GM12878 (cell line): ENCODE data around the gene ACSL1.

Experiments
- MYB ChIP-seq: fragments of 150-350 bp; IDR thresholded peaks from 2 replicates; pipeline ENCODE4 v1.6.1; 2014; ENCODE audit warnings: mild to moderate bottlenecking, low read depth, low read length, borderline replicate concordance
- MYC ChIP-seq: IDR thresholded peaks from 2 replicates; pipeline ENCODE4 v1.6.1; 2011; ENCODE audit warnings: mild to moderate bottlenecking, low read length, moderate library complexity, inconsistent platforms; ENCODE audit not compliant: insufficient read depth, insufficient replicate concordance, insufficient read length, severe bottlenecking
- NFIC ChIP-seq: IDR thresholded peaks from 2 replicates; pipeline ENCODE4 v1.6.1; 2012; ENCODE audit warnings: low read depth, mild to moderate bottlenecking, inconsistent platforms, low read length, moderate library complexity
- RAD21 ChIP-seq: IDR thresholded peaks from 2 replicates; pipeline ENCODE4 v1.6.1; 2011; ENCODE audit warnings: mild to moderate bottlenecking, low read depth, low read length, moderate library complexity; ENCODE audit not compliant: insufficient read depth
- TF ChIP-seq, protein P1 (sequence below), 3 experiments: IDR thresholded peaks in 2 of 3; conservative IDR thresholded peaks in 1 of 3; 2 replicates each; pipeline ENCODE4 v1.5.1; 2011; ENCODE audit warnings: low read depth in 3 of 3, low read length in 3 of 3, mild to moderate bottlenecking in 3 of 3, control low read depth in 2 of 3, moderate library complexity in 2 of 3, inconsistent platforms in 1 of 3, mixed read lengths in 1 of 3; ENCODE audit not compliant: control insufficient read depth in 2 of 3, insufficient read depth in 1 of 3; ENCODE audit errors: extremely low read depth in 1 of 3
- TF ChIP-seq, protein P2 (sequence below): IDR thresholded peaks from 2 replicates; pipeline ENCODE4 v1.6.1; 2011; ENCODE audit warnings: mild to moderate bottlenecking, low read depth, low read length, moderate library complexity; ENCODE audit not compliant: insufficient replicate concordance

DNA sequence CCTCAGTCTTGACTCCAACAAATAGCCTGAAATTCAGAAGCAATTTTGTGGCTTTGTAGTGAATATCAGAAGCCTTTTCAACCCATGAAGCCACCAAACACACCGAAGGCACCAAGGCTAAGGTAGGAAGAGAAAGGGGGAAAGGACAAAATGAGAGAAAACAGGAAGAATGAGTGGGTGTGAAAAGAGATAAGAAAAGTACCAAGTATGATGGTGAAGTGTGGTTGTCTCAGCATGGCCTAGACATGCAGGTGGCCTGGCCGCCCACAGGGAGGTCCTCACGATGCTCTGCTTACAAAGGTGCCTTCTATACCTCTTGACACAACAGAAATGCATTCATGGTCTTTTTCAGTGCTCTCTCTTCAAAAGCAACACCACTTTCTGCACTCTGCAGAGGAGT is 34.9 kb downstream of the ACSL1 start:
- no peak for TF ChIP-seq NFIC
- no peak for TF ChIP-seq MYB
- TF ChIP-seq, protein P1, sequence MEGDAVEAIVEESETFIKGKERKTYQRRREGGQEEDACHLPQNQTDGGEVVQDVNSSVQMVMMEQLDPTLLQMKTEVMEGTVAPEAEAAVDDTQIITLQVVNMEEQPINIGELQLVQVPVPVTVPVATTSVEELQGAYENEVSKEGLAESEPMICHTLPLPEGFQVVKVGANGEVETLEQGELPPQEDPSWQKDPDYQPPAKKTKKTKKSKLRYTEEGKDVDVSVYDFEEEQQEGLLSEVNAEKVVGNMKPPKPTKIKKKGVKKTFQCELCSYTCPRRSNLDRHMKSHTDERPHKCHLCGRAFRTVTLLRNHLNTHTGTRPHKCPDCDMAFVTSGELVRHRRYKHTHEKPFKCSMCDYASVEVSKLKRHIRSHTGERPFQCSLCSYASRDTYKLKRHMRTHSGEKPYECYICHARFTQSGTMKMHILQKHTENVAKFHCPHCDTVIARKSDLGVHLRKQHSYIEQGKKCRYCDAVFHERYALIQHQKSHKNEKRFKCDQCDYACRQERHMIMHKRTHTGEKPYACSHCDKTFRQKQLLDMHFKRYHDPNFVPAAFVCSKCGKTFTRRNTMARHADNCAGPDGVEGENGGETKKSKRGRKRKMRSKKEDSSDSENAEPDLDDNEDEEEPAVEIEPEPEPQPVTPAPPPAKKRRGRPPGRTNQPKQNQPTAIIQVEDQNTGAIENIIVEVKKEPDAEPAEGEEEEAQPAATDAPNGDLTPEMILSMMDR (IDR thresholded peaks at IDR 0.05 in 2 of 3, conservative IDR thresholded peaks at IDR 0.05 in 1 of 3; ENCODE audit: control insufficient read depth in 2 of 3, extremely low read depth in 1 of 3, insufficient read depth in 1 of 3, low read depth in 3 of 3, low read length in 3 of 3): no peak
- no peak for TF ChIP-seq RAD21
- TF ChIP-seq, protein P2, sequence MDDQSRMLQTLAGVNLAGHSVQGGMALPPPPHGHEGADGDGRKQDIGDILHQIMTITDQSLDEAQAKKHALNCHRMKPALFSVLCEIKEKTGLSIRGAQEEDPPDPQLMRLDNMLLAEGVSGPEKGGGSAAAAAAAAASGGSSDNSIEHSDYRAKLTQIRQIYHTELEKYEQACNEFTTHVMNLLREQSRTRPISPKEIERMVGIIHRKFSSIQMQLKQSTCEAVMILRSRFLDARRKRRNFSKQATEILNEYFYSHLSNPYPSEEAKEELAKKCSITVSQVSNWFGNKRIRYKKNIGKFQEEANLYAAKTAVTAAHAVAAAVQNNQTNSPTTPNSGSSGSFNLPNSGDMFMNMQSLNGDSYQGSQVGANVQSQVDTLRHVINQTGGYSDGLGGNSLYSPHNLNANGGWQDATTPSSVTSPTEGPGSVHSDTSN: no peak
- TF ChIP-seq MYC: no peak
